ENCODE results near the gene TP53I3.
"Not testable (repeated sequence)": the region's sequence is repeated elsewhere in the genome, so short reads cannot be mapped to it uniquely, and the experiment has no call there.

The TP53I3 gene

GRCh38 chr2:24095171-24095677, 10.6 kb upstream of the TP53I3 start:
- not testable (repeated sequence) for DNase-seq

DNA sequence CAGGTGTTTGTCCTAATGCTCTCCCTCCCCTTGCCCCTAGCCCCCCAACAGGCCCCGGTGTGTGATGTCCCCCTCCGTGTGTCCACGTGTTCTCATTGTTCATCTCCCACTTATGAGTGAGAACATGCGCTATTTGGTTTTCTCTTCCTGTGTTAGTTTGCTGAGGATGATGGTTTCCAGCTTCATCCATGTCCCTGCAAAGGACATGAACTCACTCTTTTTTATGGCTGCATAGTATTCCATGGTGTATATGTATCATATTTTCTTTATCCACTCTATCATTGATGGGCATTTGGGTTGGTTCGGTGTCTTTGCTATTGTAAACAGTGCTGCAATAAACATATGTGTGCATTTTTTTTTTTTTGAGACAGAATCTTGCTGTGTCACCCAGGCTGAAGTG, 8.6 kb upstream of the TP53I3 start:
- DNase-seq = not testable (repeated sequence)

GRCh38 chr2:24088821-24089359, 4.3 kb upstream of the TP53I3 start:
- no peak for DNase-seq

GRCh38 chr2:24087032-24087431, 2.4 kb upstream of the TP53I3 start:
- DNase-seq = no peak

GRCh38 chr2:24086241-24086640, 1.6 kb upstream of the TP53I3 start:
- no peak for DNase-seq

DNA sequence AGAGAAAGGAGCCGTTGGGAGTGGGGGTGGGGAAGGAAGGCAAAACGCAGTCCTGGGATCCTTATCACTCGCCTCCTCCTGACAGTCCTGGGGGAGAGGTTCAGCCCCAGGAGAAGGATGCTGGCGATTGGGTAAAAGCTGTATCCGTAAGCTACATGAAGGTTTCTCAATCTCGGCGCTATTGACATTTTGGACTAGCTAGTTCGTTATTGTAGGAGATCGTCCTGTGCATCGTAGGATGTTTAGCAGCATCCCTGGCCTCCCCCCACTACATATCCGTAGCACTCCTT, 511 bp upstream of the TP53I3 start:
- DNase-seq = no peak

GRCh38 chr2:24083567-24084385, 858 bp downstream of the TP53I3 start:
- DNase-seq = peak; percentile 94 to 96

DNA sequence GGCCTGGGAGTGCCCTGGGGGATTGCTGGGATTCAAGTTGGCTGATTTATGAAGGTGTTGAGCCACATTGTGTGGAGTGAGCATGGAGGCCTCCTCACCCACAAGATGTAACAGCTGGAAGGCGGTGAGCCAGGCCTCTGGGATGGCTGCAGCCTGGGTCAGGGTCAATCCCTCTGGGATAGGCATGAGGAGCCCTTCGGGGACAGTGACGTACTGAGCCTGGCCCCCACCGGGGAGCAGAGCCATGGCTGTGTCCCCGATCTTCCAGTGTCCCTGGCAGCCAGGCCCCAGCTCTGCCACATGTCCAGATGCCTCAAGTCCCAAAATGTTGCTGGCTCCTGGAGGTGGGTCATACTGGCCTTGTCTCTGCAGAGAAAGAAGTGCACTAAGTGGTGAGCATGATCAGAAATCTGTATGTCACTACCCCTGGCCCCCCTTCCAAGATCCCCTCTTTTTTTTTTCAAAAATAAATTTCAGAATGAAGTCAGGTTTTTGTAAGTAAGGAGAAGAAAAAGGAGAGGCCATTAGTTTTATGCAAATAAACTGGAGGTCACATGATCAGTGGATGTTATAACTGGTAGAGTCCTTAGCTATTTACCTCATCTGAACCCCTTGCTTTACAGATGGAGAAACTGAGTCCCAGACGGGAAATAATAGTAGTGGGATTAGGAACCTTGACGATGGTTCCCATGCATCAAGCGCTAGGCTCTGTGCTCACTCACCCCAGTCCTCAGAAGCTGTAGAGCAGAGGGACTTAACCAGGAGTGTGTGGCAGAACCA, 1.7 kb downstream of the TP53I3 start:
- peak in 1 of 2 experiments; percentile 35 for DNase-seq

DNA sequence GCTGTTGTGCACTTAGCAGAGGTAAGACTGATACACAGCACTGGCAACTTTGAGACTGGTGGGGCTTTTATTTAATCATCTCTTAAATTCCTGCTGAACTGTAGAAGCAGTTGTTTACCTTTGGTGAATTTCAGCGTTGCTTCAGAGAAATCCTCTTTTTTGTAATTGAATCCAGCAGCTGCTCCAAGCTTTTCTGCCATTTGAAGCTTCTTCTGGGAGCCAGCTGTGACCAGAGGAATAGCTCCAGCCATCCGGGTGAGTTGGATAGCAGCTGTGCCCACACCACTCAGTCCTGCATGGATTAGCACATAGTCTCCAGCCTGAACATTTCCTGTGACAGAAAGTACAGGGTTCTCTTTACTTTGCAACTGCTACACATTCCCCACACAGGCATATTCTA, 3.9 kb downstream of the TP53I3 start:
- no peak for DNase-seq

- no peak for DNase-seq
Measured at GRCh38 chr2:24077879-24078278, 6.8 kb downstream of the TP53I3 start.

- peak in 1 of 2 experiments; percentile 50 for DNase-seq
Measured at GRCh38 chr2:24077535-24077877, 7.1 kb downstream of the TP53I3 start.

- no peak for DNase-seq
Measured at GRCh38 chr2:24076849-24077534, 7.6 kb downstream of the TP53I3 start.

- peak; percentile 99 to 100 for DNase-seq
Measured at GRCh38 chr2:24075915-24076848, 8.5 kb downstream of the TP53I3 start, which contains the start of gene SF3B6. SF3B6 (minus strand) TSS chr2:24076326; CDS start chr2:24076229, 97 bp downstream.

DNA sequence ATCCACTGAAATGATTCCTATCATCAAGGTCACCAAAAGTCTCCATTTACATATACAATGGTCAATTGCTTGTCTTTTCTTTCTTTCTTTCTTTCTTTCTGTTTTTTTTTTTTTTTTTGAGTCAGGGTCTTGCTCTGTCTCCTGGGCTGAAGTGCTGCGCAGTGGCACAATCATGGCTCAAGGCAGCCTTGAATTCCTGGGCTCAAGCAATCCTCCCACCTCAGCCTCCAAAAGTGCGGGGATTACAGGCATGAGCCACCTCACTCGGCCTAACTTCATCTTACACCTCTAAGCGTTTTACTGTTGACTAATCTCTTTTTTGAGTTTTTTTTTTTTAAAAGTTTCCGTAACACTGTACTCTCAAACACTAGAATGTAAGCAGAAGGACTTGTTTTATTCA, 9.4 kb downstream of the TP53I3 start:
- no peak for DNase-seq

GRCh38 chr2:24073816-24074215, 10.8 kb downstream of the TP53I3 start:
- DNase-seq = no peak

DNA sequence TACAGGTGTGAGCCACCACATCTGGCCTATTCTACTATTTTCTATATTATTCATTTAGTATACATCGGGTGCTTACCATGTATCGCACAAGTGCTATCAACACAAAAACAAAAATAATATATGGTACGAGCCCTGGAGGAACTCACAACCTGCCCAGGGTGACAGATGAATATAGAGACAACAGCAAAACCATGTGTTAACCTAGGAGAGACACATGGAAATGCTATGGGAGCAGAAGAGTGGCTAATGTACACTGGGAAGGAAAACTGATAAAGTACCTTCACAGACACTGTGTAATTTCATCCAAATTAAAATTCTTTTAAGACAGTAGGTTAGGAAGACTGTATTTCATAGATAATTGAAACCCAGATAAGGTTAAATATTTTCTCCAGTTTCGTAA, 12.4 kb downstream of the TP53I3 start:
- no peak for DNase-seq

- no peak for DNase-seq
Measured at GRCh38 chr2:24065341-24065740, 19.3 kb downstream of the TP53I3 start.

- DNase-seq = peak; percentile 26 to 30
Measured at GRCh38 chr2:24058564-24059271, 25.9 kb downstream of the TP53I3 start.

DNA sequence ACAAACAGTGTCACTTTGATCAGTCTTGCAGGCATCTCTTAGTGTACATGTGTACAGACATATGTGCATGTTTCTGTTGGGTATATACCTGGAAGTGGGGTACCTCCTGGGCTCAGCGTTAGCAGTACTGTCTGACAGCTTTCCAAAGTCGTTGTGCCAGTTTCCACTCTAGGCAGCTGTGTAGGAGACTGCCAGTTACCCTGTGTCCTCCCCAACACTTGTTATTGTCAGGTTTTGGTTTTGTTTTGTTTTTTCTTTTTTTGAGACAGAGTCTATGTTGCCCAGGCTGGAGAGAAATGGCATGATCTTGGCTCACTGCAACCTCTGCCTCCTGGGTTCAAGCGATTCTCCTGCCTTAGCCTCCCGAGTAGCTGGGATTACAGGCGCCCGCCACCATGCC, 28.9 kb downstream of the TP53I3 start:
- DNase-seq = no peak

GRCh38 chr2:24054366-24055010, 30.1 kb downstream of the TP53I3 start:
- DNase-seq = peak in 1 of 2 experiments; percentile 3

DNA sequence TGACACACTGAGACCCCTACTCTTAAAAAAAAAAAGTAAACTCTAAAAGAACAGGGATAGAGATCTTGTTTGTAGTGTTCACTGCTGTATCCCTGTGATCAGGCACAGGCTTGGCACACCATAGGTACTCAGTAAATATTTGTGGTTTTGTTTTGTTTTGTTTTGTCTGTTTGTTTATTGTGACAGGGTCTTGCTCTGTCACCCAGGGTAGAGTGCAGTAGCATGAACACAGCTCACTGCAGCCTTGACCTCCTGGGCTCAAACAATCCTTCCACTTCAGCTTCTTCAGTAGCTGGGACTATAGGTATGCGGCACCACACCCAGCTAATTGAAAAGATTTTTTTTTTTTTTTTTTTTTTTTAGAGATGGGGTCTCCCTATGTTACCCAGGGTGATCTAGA, 31.7 kb downstream of the TP53I3 start:
- DNase-seq = no peak

Measured in NCI-H526 (cell line).